SJSA1 (cell line): ENCODE results near the gene OSBPL9. TPM values are rescaled to one million over a fixed set of nuclear protein-coding genes. Genes with fewer than 3 reads are reported as not detected.

ENCODE experiments used
- DNase-seq, 2 experiments: peaks; one replicate each; pipeline ENCODE4 v3.0.0-alpha.2; 2015 to 2020; ENCODE audit warnings: low spot score in 2 of 2, low read depth in 1 of 2
- H3K27ac ChIP-seq: fragments of 250-450 bp; sonication (Bioruptor Pico); 2 replicates; pipeline ENCODE4 v1.5.1; 2020; ENCODE audit warnings: mild to moderate bottlenecking, moderate library complexity
- H3K27me3 ChIP-seq: fragments of 250-450 bp; sonication (Bioruptor Pico); replicated peaks from 2 replicates; pipeline ENCODE4 v1.5.1; 2020; ENCODE audit warnings: mild to moderate bottlenecking, moderate library complexity
- H3K36me3 ChIP-seq: fragments of 250-450 bp; sonication (Bioruptor Pico); 2 replicates; pipeline ENCODE4 v1.5.1; 2020; ENCODE audit warnings: mild to moderate bottlenecking
- H3K4me1 ChIP-seq: fragments of 250-450 bp; sonication (Bioruptor Pico); replicated peaks from 2 replicates; pipeline ENCODE4 v1.6.1; 2021; ENCODE audit warnings: mild to moderate bottlenecking
- H3K4me3 ChIP-seq: fragments of 250-450 bp; sonication (Bioruptor Pico); 2 replicates; pipeline ENCODE4 v1.5.1; 2020; ENCODE audit warnings: mild to moderate bottlenecking
- H3K9me3 ChIP-seq: fragments of 250-450 bp; sonication (Bioruptor Pico); replicated peaks from 2 replicates; pipeline ENCODE4 v1.5.1; 2020; ENCODE audit warnings: mild to moderate bottlenecking
- total RNA-seq: library from RNA; depleted of rRNA; stranded (reverse); fragments of >200 nt; shearing (Covaris generic); gene quantifications from 2 replicates; pipeline ENCODE4 v1.2.3, GENCODE V29; 2014

Gene OSBPL9
- total RNA-seq, 1 experiment from 2014 or later = 117 TPM

DNA sequence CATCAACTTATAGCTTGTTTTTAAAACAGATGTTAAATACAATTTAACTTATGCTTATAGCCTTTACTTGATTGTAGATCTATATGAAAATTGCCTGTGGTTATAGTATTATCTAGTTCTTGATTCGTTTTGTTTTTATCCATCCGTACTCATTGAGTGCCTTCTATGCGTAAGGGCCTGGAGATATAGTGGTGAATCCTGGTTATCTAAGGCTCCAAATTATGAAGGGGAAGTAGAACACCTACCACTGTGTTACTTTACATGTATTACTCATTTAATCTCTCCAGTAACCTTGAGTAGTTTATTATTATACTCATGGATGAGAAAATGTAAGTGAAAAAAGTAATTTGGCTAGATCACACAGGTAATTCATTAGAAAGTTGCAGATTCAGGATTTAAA, 121.8 kb downstream of the OSBPL9 start:
- Histone ChIP-seq H3K27me3 (no peaks in the 10 kb centered on the region), H3K4me1 (peaks cover 41% of the 10 kb centered on the region), H3K27ac (no peak overlapping the region), H3K9me3 (no peaks in the 10 kb centered on the region), H3K4me3 (no peak overlapping the region), H3K36me3 (no peaks in the 10 kb centered on the region)
- no peak for DNase-seq

DNA sequence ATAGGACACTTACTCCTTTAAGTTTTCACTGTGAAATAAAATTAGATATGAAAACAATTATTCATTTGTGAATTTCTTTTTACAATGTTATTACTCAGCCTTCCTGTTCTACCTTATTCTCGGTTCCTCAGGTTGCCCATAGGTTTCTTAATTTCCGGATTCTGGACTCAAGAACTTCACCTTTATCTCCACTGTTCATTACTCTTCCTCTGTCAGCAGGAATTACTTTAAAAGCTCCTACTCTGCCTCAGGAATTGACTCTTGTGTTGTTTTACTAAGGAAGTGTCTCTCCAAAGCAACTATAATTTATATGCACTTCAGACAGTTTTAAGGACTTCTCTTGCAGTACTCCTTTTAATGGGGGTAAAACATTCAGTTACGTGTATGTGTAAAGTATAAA, 123.8 kb downstream of the OSBPL9 start:
- no peak for DNase-seq
- Histone ChIP-seq H3K27ac (no peak overlapping the region), H3K4me3 (no peak overlapping the region), H3K9me3 (no peaks in the 10 kb centered on the region), H3K4me1 (peaks cover 33% of the 10 kb centered on the region), H3K36me3 (no peaks in the 10 kb centered on the region), H3K27me3 (no peaks in the 10 kb centered on the region)

- no peak overlapping the region for H3K4me3 ChIP-seq
- no peak for DNase-seq
- no peaks in the 10 kb centered on the region for H3K27me3 ChIP-seq
- H3K36me3 ChIP-seq = no peaks in the 10 kb centered on the region
- H3K4me1 ChIP-seq = peaks cover 33% of the 10 kb centered on the region
- H3K9me3 ChIP-seq = no peaks in the 10 kb centered on the region
- no peak overlapping the region for H3K27ac ChIP-seq
Observed at GRCh38 chr1:51741121-51741681, 124.3 kb downstream of the OSBPL9 start.

- Histone ChIP-seq H3K4me1 (peaks cover 8% of the 10 kb centered on the region), H3K27ac (no peak overlapping the region), H3K27me3 (no peaks in the 10 kb centered on the region), H3K4me3 (no peak overlapping the region), H3K36me3 (peaks cover 5% of the 10 kb centered on the region; the same call in 1 of the 2 replicates), H3K9me3 (no peaks in the 10 kb centered on the region)
- DNase-seq = no peak
Observed at GRCh38 chr1:51744506-51745303, 127.8 kb downstream of the OSBPL9 start.

DNA sequence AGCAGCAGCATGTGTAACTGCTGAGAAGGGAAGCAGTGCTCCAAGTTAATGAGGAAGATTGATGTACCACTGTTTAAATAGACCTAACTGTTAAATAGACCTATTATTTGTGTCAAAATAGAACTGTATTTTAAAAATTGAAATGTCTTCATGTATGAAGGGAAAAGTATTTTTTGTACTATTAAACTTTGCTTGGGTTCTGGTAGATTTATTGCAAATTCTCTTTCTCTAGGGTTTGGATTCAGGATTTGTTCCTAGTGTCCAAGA, 128.3 kb downstream of the OSBPL9 start:
- peaks cover 12% of the 10 kb centered on the region for H3K4me1 ChIP-seq
- H3K4me3 ChIP-seq = no peak overlapping the region
- no peaks in the 10 kb centered on the region for H3K27me3 ChIP-seq
- H3K36me3 ChIP-seq = peaks cover 5% of the 10 kb centered on the region; the same call in 1 of the 2 replicates
- no peaks in the 10 kb centered on the region for H3K9me3 ChIP-seq
- H3K27ac ChIP-seq = no peak overlapping the region
- DNase-seq = no peak

GRCh38 chr1:51749151-51749550, 132.3 kb downstream of the OSBPL9 start:
- Histone ChIP-seq H3K9me3 (no peaks in the 10 kb centered on the region), H3K27ac (no peak overlapping the region), H3K36me3 (peaks cover 27% of the 10 kb centered on the region), H3K4me1 (peaks cover 16% of the 10 kb centered on the region), H3K27me3 (no peaks in the 10 kb centered on the region), H3K4me3 (no peak overlapping the region)
- DNase-seq = no peak

GRCh38 chr1:51750218-51750617, 133.3 kb downstream of the OSBPL9 start:
- Histone ChIP-seq H3K9me3 (no peaks in the 10 kb centered on the region), H3K27ac (peak overlapping the region; percentile 18; the same call in 1 of the 2 replicates), H3K27me3 (no peaks in the 10 kb centered on the region), H3K4me1 (peaks cover 9% of the 10 kb centered on the region), H3K4me3 (no peak overlapping the region), H3K36me3 (peaks cover 33% of the 10 kb centered on the region)
- DNase-seq = peak in 1 of 2 experiments; percentile 21

- no peak for DNase-seq
- H3K27ac ChIP-seq = no peak overlapping the region
- H3K9me3 ChIP-seq = no peaks in the 10 kb centered on the region
- H3K27me3 ChIP-seq = no peaks in the 10 kb centered on the region
- H3K4me3 ChIP-seq = no peak overlapping the region
- H3K4me1 ChIP-seq = peaks cover 9% of the 10 kb centered on the region
- H3K36me3 ChIP-seq = peaks cover 33% of the 10 kb centered on the region
Observed at GRCh38 chr1:51750729-51751128, 133.8 kb downstream of the OSBPL9 start.

GRCh38 chr1:51752073-51752948, 135.4 kb downstream of the OSBPL9 start:
- no peak for DNase-seq
- Histone ChIP-seq H3K4me3 (no peak overlapping the region), H3K27me3 (no peaks in the 10 kb centered on the region), H3K27ac (no peak overlapping the region), H3K4me1 (peaks cover 9% of the 10 kb centered on the region), H3K36me3 (peaks cover 33% of the 10 kb centered on the region), H3K9me3 (no peaks in the 10 kb centered on the region)

- H3K9me3 ChIP-seq = no peaks in the 10 kb centered on the region
- peaks cover 33% of the 10 kb centered on the region for H3K36me3 ChIP-seq
- peaks cover 9% of the 10 kb centered on the region for H3K4me1 ChIP-seq
- H3K4me3 ChIP-seq = no peak overlapping the region
- no peak overlapping the region for H3K27ac ChIP-seq
- H3K27me3 ChIP-seq = no peaks in the 10 kb centered on the region
- no peak for DNase-seq
Observed at GRCh38 chr1:51753969-51754368, 137.1 kb downstream of the OSBPL9 start.

DNA sequence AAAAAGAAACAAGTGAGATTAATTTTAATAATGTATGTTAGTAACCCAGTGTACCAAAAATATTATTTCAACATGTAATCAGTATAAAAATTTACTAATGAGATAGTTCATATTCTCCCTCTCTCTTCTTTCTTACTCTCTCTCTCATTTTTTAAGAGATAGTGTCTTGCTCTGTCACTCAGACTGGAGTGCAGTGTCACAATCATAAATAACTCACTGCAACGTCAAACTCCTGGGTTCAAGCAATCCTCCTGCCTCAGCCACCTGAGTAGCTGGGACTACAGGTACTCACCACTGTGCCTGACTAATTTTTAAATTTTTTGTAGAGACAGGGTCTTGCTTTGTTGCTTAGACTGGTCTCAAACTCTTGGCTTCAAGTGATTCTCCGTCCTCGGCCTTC, 137.8 kb downstream of the OSBPL9 start:
- no peak overlapping the region for H3K27ac ChIP-seq
- no peak for DNase-seq
- no peaks in the 10 kb centered on the region for H3K27me3 ChIP-seq
- no peak overlapping the region for H3K4me3 ChIP-seq
- H3K9me3 ChIP-seq = no peaks in the 10 kb centered on the region
- peaks cover 28% of the 10 kb centered on the region for H3K36me3 ChIP-seq
- peaks cover 9% of the 10 kb centered on the region for H3K4me1 ChIP-seq

DNA sequence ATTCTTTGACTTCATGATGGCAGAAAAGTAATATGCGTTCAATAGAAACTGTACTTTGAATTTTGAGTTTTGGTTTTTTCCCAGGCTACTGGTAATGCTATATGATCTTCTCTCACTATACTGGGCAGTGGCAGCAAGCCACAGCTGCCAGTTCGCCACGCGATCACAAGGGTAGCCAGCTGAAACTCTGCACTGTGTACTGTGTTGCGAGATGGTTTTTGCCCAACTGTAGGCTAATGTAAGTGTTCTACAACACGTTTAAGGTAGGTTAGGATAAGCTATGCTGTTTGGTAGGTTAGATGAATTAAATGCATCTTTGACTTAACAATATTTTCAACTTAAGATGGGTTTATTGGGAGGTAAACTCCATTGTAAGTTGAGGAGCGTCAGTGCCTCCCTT, 138.5 kb downstream of the OSBPL9 start:
- no peaks in the 10 kb centered on the region for H3K27me3 ChIP-seq
- H3K9me3 ChIP-seq = no peaks in the 10 kb centered on the region
- DNase-seq = no peak
- H3K36me3 ChIP-seq = peaks cover 28% of the 10 kb centered on the region
- no peak overlapping the region for H3K27ac ChIP-seq
- H3K4me3 ChIP-seq = no peak overlapping the region
- peaks cover 3% of the 10 kb centered on the region for H3K4me1 ChIP-seq

DNA sequence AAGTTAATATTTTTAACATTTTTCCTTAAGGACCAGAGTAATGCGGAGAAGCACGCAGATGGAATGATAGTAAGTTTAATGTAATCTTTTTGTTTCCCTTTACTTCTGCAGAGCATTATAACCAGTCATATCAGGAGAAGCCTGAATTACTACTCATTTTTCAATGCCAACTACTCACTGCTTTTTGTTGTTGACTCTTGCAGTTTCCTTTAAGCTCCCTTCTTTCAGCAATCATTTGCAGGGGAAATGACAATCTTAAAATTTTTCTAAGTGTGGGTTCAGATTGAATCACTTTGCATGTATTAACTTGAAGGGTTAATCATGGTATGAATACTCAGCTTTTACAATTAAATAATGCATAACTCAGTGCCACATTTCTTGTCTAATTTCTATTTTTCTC, 139.4 kb downstream of the OSBPL9 start:
- H3K4me1 ChIP-seq = no peaks in the 10 kb centered on the region
- no peak for DNase-seq
- H3K27me3 ChIP-seq = no peaks in the 10 kb centered on the region
- H3K4me3 ChIP-seq = no peak overlapping the region
- peaks cover 30% of the 10 kb centered on the region for H3K36me3 ChIP-seq
- H3K9me3 ChIP-seq = no peaks in the 10 kb centered on the region
- no peak overlapping the region for H3K27ac ChIP-seq

GRCh38 chr1:51758310-51758709, 141.4 kb downstream of the OSBPL9 start:
- Histone ChIP-seq H3K27me3 (no peaks in the 10 kb centered on the region), H3K9me3 (no peaks in the 10 kb centered on the region), H3K4me1 (no peaks in the 10 kb centered on the region), H3K36me3 (peaks cover 21% of the 10 kb centered on the region), H3K27ac (no peak overlapping the region), H3K4me3 (no peak overlapping the region)
- no peak for DNase-seq
